ENCODE data around the gene ZNF436.

- TF ChIP-seq CTCF (IDR thresholded peaks at IDR 0.05) (no peak), POLR2A (IDR thresholded peaks at IDR 0.05) (no peak)
Observed at GRCh38 chr1:23397908-23398307, 28.3 kb upstream of the ZNF436 start.
